ENCODE results near the gene ZNF436.

- TF ChIP-seq EZH2 (IDR thresholded peaks at IDR 0.05; ENCODE audit: borderline replicate concordance, low read depth, low read length, poor library complexity, severe bottlenecking), result no peak
- TF ChIP-seq CTCF (conservative IDR thresholded peaks at IDR 0.05; ENCODE audit: low read depth, low read length), result peak; percentile 24; the same call in 1 of the 2 replicates
Measured at GRCh38 chr1:23354245-23354644, 15.4 kb downstream of the ZNF436 start.

All from A673 (cell line).